Fibroblast of villous mesenchyme (primary cell): ENCODE data around the gene ZFAND3. TPM values are rescaled to one million over a fixed set of nuclear protein-coding genes. Genes with fewer than 3 reads are reported as not detected.

ENCODE experiments used
- DNase-seq: peaks from one replicate; pipeline ENCODE4 v3.0.0-alpha.2; 2010; ENCODE audit warnings: low read depth
- H3K4me3 ChIP-seq: 2 replicates; pipeline ENCODE4 v1.5.1; 2011; ENCODE audit warnings: low read depth, mild to moderate bottlenecking, low read length
- CTCF ChIP-seq: IDR thresholded peaks from 2 replicates; pipeline ENCODE4 v1.5.1; 2012; ENCODE audit warnings: low read depth, mild to moderate bottlenecking, low read length; ENCODE audit not compliant: insufficient read depth
- total RNA-seq: library from RNA; depleted of rRNA; stranded (reverse); fragments of >200 nt; gene quantifications from 2 replicates; pipeline ENCODE4 v1.2.3, GENCODE V29; 2012

Gene ZFAND3
- total RNA-seq, 1 donor: 20.3 TPM

GRCh38 chr6:38185244-38185643 lies 365.7 kb downstream of the ZFAND3 start:
- no peak for DNase-seq
- no peak for TF ChIP-seq CTCF

GRCh38 chr6:38185752-38186151 lies 366.2 kb downstream of the ZFAND3 start:
- no peak for DNase-seq
- no peak overlapping the region for H3K4me3 ChIP-seq
- TF ChIP-seq CTCF: no peak

More at GRCh38 chr6:38185244-38185643, 365.7 kb downstream of the ZFAND3 start:
- H3K4me3 ChIP-seq: no peak overlapping the region

- DNase-seq: no peak
- TF ChIP-seq CTCF: no peak
- no peak overlapping the region for H3K4me3 ChIP-seq
Measured at GRCh38 chr6:38187325-38187724, 367.8 kb downstream of the ZFAND3 start.

DNA sequence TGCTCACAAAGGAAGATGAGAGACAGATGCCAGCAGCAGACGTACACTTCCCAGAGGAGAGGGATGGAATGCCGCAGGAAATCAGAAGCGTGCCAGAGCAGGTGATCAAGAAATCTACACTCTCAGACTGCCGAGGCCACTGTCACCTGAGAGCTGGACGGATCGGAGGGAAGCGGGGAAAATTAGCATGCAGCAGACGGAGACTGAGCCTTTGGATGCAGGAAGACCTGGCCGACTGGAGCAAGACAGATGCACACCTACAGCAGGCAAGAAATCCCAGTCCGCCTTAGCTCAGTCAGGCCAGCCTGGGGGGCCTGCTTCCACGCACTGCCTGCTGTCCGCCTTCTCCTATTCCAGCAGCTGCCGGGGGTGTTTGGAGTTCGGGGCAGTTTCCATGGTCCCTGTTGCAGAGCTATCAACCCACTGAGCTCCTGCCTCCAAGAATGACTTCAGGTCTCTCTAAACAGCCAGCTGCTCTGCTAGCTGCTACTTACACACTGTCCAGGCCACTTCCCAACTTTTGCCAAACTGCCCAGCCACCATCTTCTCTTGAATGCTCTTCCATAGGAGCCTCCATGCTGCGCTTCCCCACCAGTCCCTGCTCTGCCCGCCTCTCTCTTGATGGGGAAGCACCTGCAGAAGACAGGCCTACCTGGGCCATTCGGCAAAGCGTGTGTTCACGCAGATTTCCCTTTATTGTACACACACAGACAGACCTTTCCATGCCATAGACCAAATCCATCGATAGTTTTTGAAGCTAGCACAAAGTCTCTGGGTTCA lies 368.5 kb downstream of the ZFAND3 start:
- no peak overlapping the region for H3K4me3 ChIP-seq
- DNase-seq: no peak
- TF ChIP-seq CTCF: no peak

DNA sequence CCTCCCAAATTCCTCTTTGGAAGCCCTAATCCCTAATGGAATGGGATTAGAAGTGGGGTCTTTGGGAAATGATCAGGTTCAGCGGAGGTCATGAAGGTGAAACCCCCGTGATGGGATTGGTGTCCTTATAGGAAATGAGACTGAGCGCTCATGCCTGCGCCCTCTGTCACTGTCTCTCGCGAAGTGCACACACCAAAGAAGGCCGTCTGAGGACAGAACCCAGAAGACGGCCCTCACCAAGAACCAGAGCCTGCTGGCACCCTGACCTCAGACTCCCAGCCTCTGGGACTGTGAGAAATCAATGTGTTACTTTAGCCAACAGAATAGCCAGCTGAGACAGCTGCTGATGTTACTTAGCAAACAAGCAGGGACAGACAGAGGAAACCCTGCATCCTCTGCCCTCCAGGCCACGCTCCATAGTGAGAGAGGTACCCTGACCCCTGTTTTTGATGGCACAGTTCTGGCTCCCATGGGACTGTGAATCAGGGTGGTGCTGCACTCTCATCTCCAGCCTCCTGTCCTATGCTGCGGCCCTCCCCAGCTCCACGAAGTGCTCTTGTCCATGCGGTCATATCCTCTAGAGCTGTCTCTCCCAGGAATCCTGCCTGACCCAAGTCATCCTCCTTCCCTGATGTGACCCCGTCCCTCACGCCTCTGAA lies 369.3 kb downstream of the ZFAND3 start:
- TF ChIP-seq CTCF: no peak
- H3K4me3 ChIP-seq: no peak overlapping the region
- DNase-seq: no peak

DNA sequence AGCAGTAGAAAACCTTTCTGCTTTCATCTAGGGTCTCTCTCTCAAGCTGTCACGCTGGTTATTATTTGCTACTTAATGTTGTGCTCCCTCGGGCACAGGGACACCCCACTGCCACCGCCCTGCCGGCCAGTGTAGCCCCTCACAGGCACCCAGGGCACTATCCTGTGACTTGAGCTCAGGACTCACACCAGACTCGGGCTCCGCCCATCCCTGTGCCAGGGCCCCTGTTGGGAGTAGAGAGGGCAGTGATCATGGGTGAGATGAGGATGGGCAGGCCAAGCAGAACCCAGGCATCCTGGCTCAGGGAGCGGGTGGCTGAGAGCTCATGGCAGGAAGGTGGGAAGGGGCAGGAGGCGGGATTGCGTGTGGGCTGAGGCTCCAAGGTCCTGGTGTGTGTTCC lies 371.9 kb downstream of the ZFAND3 start:
- no peak overlapping the region for H3K4me3 ChIP-seq
- TF ChIP-seq CTCF: no peak
- no peak for DNase-seq
